GM19468 (cell line): ENCODE measurements around the gene LPP.

Experiments used
- ATAC-seq: cut with Tn5 transposase; IDR thresholded peaks from one replicate; pipeline ENCODE4 v1.9.1; 2021; ENCODE audit warnings: mild to moderate bottlenecking, moderate library complexity, moderate number of reproducible peaks; ENCODE audit not compliant: unreplicated experiment; ENCODE audit errors: extremely low read depth

Gene LPP

DNA sequence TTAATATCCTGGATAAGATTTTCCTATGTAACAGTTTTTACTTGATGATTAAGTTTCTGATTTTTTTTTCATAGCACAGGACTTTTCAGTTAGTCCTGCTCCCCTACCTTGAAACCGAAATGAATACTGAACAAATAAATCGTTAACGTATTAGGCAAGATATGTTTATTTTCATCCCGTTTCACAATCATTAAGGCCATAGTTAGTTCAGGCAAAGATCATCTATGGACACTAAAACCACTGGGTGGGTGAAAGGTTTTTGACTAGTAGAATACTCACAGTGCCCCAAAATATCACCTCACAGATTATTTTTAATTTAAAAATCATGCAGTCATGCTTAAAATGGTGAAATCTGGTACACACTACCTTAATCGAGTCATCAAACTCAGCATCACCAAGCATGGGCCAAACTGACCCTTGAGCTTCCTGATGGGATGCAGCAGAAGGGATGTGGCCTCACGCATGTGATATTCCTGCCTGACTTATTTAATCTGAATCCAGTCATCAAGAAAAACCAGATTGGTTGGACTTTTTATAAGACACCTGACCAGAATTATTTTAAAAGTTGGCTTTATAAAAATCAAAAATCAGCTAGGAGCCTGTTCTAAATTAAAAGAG, 365.0 kb downstream of the LPP start:
- ATAC-seq, result no peak

DNA sequence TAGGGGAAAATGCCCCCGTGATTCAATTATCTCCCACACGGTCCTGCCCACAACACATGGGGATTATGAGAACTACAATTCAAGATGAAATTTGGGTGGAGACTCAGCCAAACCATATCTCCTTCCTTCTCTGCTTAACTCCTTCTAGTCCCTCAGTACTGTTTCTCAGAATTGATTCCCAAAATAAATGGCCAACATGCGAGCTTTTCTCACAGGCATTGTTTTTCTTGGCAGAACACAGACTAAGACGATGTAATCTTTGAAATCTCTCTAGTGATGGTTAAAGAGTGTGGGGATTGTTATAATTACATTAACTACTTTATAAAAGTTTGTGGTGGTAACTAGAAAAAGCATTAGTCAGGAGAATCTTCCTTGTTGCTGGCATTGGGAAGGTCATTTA, 366.5 kb downstream of the LPP start:
- no peak for ATAC-seq

DNA sequence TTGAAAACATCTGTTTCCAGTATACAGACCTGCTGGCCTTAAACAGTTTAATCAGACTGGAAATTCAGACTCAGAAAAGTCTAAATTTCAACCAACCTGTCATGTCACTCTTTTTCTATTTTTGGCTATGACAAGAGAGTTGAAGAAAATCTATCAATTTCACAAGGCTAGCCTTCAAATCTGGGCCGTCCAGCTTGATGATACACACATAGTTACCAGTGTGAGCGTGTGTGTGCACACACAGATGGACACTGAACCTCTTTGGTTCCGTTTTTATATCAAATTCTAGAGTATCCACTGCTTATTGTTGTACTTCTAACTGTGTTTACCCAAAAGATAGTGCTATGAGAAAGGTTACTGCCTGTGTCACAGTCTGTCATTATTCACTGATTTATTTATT, 368.2 kb downstream of the LPP start:
- ATAC-seq, result no peak

DNA sequence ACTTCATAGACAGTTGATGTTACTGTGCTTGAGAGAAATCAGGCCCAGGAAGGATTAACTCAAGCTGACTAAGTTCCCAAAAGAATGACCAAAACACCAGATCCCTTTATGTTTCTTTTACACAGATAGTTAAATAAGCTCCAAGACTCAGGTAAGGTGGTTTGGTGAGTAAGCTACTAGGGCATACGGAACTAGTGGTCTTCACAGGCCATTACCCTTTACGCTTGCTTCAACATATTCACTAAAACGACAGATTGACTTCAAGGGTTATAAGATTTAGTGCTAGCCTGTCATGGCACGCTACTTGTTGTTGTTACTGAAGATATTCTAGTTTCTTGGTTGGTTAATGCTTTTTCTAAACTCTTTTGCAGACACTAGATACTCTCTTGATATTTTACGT, 369.3 kb downstream of the LPP start:
- no peak for ATAC-seq

DNA sequence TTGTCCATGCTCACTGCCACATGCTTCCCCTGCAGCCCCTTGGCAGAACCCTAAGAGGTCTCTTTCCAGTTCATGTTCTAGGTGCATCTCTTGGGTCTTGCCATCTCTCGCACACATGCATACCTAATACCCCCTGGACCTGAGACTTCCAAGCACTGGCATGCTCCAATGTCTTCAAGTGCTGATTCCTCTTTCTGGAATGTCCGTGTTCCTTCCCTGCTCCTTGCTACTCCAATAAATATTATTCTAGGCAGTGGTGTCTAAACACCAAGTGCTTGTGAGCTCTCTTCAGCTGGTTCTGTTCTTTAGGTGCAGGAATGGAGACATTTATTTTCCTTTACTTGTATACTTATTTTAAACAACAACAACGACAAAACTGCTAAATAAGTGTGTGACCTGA, 370.1 kb downstream of the LPP start:
- no peak for ATAC-seq

DNA sequence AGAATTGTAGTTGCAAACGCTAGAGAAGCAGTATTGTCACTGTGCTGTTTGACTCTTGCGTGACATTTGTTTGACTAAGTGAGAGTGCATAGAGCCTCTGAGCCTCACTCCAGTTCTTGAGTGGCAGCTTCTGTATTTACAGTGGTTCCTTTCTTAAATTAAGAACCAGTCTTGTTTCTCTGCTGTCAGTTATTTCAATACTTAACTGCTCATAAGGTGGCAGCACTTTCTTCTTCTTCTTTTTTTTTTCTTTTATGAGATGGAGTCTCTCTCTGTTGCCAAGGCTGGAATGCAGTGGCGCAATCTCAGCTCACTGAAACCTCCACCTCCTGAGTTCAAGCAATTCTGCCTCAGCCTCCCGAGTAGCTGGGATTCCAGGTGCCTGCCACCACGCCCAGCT, 372.1 kb downstream of the LPP start:
- ATAC-seq, result no peak

DNA sequence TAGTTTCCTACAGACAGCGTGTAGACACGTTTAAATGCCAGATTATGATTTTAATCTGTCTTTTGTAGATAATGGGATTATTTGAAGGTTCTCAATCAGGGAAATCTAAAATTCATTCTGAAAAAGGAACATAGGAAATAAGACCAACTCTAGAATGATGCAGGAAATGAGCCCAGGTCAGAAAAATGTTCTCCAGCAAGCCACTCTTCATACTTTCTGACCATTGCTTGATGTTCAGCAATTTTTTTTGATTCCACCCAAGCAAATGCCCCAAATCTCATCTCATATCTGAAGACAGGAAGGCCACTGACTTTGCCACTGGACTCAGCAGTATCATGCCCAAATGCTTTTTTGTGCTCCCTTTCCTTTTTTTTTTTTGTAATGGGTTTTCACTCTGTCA, 373.4 kb downstream of the LPP start:
- ATAC-seq, result no peak

DNA sequence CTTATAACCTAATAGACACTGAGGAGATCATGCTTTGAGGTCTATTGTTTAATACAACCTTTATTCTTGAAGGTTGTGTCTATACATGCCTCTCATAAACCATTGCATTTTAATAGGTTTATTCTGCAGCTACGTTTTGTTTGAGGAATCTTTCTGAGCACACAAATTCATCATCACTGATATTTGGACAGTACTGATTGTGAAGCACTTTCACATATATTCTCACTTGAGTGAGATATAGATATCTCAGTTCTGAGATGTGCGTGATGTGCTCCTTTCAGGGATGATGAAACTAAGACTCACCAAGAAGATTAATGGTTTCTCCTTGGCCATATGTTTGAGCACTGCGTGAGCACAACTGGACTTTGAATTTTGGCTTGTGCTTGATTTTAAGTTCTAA, 374.4 kb downstream of the LPP start:
- no peak for ATAC-seq

DNA sequence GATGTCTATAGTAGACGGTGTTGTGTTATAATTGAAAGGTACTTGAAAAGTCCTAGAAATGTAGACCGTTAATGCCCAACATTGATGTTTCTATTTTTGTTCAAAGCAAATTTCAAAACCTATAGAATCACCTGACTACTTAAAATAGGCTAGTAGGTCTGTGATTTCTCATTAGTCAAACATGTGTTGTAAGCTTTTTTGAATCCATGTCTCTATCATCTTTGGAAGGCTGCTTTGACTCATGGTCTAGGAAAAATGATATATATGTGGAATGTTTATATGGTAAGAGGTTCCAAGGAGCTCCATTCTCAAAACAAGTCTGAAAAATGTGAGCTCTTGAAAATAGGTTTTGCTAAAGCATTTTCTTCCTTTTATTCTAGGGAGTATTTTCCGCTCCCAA, 375.3 kb downstream of the LPP start:
- ATAC-seq, result no peak

DNA sequence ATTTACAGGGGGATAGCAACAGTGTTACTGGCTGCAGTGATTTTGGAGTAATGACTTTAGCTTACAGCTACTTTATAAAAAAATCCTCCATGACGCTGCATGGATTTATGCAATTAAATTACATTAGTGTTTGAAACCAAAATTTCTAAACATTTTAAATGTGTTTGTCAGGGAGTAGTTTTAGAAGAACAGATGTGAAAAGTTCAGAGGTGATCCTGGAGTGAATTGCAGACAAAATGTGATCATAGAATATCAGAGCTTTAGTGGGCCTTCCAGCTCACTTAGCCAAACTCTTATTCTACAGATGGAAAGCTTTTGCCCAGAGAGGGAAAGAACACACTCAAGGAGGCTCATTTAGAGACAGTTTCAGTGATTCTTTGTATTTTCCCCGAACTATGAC, 376.3 kb downstream of the LPP start:
- no peak for ATAC-seq

DNA sequence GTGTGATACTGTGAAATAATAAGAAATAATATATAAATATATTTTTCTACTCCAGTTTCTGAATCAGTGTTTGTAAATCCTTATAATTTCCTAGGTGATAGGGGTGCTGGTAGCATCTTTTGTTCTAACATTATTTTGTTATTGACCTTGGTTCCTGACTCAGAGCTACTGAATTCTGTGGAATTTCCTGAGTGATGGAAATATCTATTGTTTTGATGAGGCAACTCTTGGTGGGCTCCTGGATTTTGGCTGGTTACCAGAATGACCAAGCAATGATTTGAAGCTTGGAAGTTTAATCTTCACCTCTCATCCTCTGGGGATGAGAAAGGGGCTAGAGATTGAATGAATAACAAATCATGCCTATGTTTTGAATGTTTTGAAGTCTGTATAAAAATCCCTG, 377.3 kb downstream of the LPP start:
- ATAC-seq, result no peak

DNA sequence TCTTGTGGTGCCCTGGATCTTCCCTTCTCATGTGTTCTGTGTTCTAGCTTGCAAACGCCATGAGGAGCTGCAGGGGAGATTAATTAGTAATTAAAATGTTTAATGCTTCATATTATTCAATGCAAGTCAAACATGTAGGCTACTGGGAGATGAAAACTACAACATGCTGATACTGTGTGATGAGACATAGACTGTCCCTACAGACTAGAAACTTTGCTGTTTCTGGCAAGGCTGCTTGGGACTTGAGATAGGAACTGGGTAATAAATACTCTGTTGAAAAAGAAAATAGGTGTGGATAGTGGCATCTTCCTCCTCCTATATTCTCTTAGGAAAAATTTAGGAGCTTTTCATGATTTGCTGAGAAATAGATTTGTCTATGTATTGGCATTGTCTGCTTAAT, 379.2 kb downstream of the LPP start:
- no peak for ATAC-seq

DNA sequence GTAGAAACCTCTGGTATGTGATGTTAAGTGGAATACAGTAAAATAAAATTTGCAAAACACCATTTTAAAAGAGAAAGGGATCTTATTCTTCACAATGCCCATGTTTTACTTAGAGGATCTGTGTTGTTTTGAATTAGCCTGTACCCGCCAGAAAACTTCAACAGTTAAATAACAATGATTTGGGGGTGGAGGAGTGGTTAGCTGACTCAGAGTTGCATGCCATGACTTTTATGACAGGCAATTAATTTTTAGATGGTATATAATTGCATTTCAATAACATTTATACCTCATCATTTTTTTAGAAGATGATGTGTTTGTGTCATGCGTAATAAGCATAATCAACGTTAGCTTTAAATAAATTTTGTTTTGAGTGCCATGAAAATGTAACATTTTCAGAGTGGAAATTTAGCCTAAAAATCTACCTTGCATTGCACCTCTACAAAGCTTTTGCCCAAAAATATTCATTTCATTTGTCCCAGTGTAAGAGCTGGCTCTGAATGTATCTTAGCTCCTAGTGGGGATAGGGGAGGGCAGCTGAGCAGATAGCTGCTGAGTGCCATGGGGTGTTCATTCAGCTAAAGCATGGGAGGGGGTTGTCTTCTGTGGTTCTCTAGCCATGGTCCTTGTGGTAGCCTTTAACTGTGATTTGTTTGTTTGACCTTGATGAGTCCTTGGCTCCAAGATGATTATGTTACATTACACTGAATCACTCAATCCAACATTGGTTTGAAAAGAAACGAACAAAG, 379.8 kb downstream of the LPP start:
- ATAC-seq, result no peak

DNA sequence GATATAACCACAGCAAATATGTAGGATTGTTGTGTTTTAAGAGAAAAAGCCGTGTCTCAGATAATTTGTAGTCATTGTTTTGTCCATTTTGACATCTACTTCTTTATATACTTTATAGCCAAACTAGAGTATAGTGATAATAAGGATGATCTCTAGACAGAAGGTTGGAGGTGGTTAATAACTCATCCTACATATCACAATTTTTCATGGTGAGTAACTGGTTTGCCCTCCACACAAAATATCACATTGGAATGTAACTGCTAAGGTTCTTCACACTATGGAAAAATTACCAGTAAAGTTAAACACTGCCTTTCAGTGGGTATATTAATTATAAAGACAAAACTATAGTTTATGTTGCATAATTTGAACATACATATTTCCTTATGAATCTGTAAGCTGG, 380.7 kb downstream of the LPP start:
- no peak for ATAC-seq

DNA sequence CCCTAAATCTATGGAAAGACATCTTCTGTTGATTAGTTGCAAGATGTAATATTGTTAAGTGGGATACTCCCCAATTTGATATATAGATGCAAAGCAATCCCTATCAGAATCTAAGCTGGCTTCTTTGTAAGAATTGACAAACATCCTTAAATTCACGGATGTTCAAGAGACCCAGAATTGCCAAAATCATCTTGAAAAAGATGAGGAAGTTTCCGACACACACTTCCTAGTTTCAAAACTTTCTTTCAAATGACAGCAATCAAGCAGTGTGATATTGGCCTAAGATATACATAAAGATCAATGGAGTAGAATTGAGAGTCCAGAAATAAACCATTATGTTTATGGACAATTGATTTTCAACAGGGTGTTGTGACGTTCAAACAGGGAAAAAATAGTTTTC, 383.6 kb downstream of the LPP start:
- no peak for ATAC-seq

DNA sequence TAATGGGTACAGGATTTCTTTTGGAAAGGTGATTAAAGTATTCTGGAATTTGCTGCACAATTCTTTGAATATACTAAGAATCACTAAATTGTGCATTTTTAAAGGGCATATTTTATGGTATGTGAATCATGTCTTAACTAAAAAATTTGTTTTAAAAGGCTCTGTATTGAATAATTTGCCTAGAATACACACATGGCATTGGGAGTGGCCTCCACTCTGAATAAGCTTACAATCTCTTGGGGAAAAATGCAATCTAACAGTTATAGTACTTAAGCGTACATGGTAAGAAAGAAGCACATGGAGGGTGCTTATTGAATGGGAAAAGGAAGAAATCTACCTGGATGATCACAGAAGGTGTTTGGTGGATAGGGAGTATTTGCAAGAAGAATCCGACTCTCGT, 385.1 kb downstream of the LPP start:
- no peak for ATAC-seq

DNA sequence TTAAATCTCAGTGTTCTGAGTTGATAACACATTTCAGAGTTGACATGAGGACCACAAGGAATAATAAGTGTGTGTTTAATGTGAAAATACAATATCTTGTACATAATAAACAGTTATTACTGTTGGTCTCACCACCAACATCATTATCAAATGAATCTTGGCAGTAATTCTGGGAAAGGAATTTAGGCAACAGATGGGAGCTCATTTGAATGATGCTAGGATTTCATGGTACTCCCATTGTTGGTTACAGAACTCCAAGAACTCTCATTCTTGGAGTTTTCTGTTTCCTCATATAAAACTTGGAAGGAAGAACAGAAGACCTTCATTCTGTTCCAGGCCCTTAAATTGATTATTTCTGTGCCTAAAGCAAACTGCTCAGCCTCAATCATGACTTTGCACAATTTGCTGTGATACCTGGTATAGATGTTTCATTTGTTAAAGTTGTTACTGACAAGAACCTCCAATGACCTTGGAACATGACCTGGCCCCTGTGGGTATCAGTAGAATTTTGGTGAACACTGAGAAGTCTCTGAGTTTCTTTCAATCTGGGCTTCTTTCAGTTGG, 385.8 kb downstream of the LPP start:
- no peak for ATAC-seq

DNA sequence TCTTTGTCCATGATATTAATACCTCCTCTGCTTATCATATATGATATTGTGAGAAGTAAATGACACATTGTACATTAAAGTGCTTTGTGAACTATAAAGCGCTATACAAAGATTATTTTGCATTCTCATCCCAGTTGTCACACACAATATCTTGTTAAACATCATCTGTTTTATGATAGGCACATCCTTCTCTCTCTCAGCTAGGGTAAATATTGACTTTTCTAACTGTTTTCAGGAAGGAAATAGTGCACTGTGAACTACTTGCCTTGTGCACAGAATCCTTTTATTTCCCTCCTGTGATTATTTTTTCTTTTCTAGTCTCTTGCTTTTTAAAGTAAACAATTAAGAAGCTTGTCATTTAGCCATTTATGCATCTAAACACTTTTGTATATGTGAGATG, 388.2 kb downstream of the LPP start:
- no peak for ATAC-seq

DNA sequence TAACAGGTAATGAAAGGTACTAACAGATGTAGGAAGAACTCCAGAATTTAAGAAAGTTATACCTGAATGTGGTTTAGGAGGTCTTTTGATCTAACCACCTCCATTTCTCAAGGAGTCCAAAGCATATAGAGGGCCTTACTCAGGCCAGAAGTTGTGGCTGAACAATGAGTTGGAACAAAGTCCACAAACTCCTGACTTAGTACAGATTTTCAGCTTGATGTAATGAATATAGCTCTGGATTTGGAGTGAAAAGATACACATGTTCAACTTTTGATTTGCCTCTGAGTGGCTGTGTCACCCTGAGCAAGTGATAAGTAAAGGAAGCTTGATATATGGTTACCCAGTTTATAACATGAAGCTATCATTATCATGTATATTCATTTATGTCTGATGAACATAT, 390.1 kb downstream of the LPP start:
- no peak for ATAC-seq

DNA sequence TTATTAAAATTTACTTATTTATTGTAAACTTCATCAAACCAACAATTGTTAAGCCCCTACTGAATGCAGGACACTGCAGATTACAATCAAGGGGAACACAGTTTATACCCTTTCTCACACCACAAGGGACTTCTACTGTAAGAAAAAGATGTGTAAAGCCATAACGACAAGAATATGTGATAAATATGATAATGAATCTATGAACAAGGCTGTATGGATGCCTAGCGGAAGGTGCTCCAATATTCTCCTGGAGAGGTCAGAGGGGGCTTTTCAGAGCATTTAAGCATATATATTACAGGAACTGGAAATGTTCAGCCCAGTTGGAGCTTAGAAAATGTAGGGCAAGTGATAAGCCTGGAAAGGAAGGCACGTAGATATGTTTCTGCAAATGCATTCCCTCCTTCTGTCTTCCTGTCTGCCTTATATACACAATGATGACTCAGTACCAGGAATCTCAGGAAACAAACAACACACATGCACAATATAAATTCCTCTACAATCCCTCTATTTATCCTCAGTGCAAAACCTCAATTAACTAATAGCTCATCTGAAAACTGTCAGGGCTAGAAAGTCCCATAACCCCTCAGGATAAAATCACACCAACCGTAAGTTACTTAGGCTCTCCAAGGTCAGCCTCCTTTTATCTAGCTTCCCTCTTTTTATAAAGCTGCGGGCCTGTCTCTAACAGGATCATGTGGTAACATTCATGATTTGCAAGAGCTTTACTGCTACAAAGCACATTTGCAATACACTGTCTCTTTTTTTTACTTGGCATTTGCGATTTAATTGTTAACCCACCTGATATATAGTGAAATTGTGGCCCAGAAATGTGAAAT, 393.1 kb downstream of the LPP start:
- no peak for ATAC-seq

DNA sequence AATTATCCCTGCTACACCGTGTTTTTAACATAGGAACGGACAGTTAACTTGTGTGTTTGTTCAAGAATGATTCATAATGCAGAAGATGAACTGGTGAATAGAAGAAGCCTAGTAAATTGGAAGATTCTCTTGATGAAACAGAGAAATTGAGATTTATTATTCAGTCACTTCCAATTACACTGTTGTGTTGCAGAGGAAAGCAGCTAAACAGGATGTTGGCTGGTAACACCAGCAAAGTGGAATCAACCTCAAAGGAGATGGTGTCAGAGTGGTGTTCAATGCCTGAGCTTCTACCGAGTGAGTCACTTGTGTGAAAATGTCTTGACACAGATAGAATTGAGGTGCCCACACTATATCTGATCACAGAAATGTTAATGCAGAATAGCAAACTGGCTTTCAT, 399.6 kb downstream of the LPP start:
- ATAC-seq, result no peak
